IMR-90 (cell line): ENCODE results near the gene MPZL2. TPM values are rescaled to one million over a fixed set of nuclear protein-coding genes. Genes with fewer than 3 reads are reported as not detected.

Experiments used
- ATAC-seq: fragments of 200-7000 bp; cut with Tn5 transposase; 2 replicates; pipeline ENCODE4 v1.9.1; 2020; ENCODE audit warnings: low read depth, mild to moderate bottlenecking, moderate library complexity
- BruUV-seq: library from RNA; stranded (reverse); fragments of 400-500 nt; replicated peaks from 2 replicates; lab custom pipeline; 2021; lab: Mats Ljungman, UMichigan
- CTCF ChIA-PET: fragments of 300-600 bp; formaldehyde crosslinking; extraction: SDS; loops from one replicate; lab custom pipeline; 2021; ENCODE audit warnings: antibody characterized with exemption; lab: Yijun Ruan, JAX
- POLR2A ChIA-PET: fragments of 300-600 bp; sonication (Branson Sonifier 250); formaldehyde crosslinking; loops from one replicate; lab custom pipeline; 2022; ENCODE audit warnings: antibody characterized with exemption; ENCODE audit not compliant: unreplicated experiment; lab: Charles Lee
- DNase-seq: peaks from one replicate; pipeline ENCODE4 v3.0.0; 2013
- H2AFZ ChIP-seq: replicated peaks from 2 replicates; pipeline ENCODE3; 2013; ENCODE audit warnings: low read length, mild to moderate bottlenecking; ENCODE audit not compliant: poor library complexity
- H2AK5ac ChIP-seq: 2 replicates; pipeline ENCODE4 v1.6.1; 2013; ENCODE audit warnings: low read depth, low read length, inconsistent platforms
- H2AK9ac ChIP-seq: replicated peaks from 2 replicates; pipeline ENCODE3; 2013; ENCODE audit warnings: mild to moderate bottlenecking, low read depth, low read length, moderate library complexity; ENCODE audit not compliant: poor library complexity
- H2BK120ac ChIP-seq: 2 replicates; pipeline ENCODE4 v1.6.1; 2013; ENCODE audit warnings: low read depth, low read length, inconsistent platforms
- H2BK15ac ChIP-seq: 3 replicates; pipeline ENCODE4 v1.6.1; 2013; ENCODE audit warnings: low read depth, low read length, inconsistent platforms
- H2BK20ac ChIP-seq: 2 replicates; pipeline ENCODE4 v1.6.1; 2013; ENCODE audit warnings: low read depth, mild to moderate bottlenecking, inconsistent platforms, low read length, moderate library complexity
- H2BK5ac ChIP-seq: 2 replicates; pipeline ENCODE4 v1.6.1; 2013; ENCODE audit warnings: mild to moderate bottlenecking, low read depth, low read length, inconsistent platforms; ENCODE audit not compliant: poor library complexity, severe bottlenecking
- H3K14ac ChIP-seq: replicated peaks from 2 replicates; pipeline ENCODE4 v1.6.1; 2013; ENCODE audit warnings: low read depth, low read length, inconsistent platforms
- H3K18ac ChIP-seq: 2 replicates; pipeline ENCODE4 v1.6.1; 2013; ENCODE audit warnings: low read depth, low read length, control low read depth
- H3K23ac ChIP-seq: 2 replicates; pipeline ENCODE4 v1.6.1; 2013; ENCODE audit warnings: low read depth, low read length, inconsistent platforms
- H3K27ac ChIP-seq: 2 replicates; pipeline ENCODE4 v1.5.1; 2013; ENCODE audit warnings: mild to moderate bottlenecking, control low read depth, low read length; ENCODE audit not compliant: insufficient read depth
- H3K27me3 ChIP-seq: 2 replicates; pipeline ENCODE4 v1.6.1; 2013; ENCODE audit warnings: low read length; ENCODE audit not compliant: control insufficient read depth, insufficient read depth
- H3K36me3 ChIP-seq: 2 replicates; pipeline ENCODE4 v1.6.1; 2013; ENCODE audit warnings: low read length, mixed read lengths; ENCODE audit not compliant: control insufficient read depth, insufficient read depth
- H3K4ac ChIP-seq: 2 replicates; pipeline ENCODE4 v1.6.1; 2013; ENCODE audit warnings: low read depth, low read length, inconsistent platforms
- H3K4me1 ChIP-seq: 2 replicates; pipeline ENCODE4 v1.6.1; 2013; ENCODE audit warnings: low read length, mixed read lengths; ENCODE audit not compliant: control insufficient read depth, insufficient read depth
- H3K4me2 ChIP-seq: 2 replicates; pipeline ENCODE4 v1.6.1; 2013; ENCODE audit warnings: low read depth, mild to moderate bottlenecking, control low read depth, low read length, moderate library complexity
- H3K4me3 ChIP-seq: 2 replicates; pipeline ENCODE4 v1.5.1; 2013; ENCODE audit warnings: low read depth, mild to moderate bottlenecking, control low read depth, low read length, moderate library complexity; ENCODE audit not compliant: insufficient read depth
- H3K56ac ChIP-seq: 2 replicates; pipeline ENCODE4 v1.6.1; 2013; ENCODE audit warnings: low read length, inconsistent platforms; ENCODE audit not compliant: insufficient read depth; ENCODE audit errors: extremely low read depth
- H3K79me1 ChIP-seq, 2 experiments: 2 replicates each; pipeline ENCODE4 v1.6.1; 2013; ENCODE audit warnings: low read length in 2 of 2, inconsistent platforms in 1 of 2, low read depth in 1 of 2
- H3K9ac ChIP-seq: 2 replicates; pipeline ENCODE4 v1.6.1; 2013; ENCODE audit warnings: low read depth, low read length, control low read depth
- H3K9me1 ChIP-seq: 2 replicates; pipeline ENCODE4 v1.6.1; 2013; ENCODE audit warnings: low read length, inconsistent platforms; ENCODE audit not compliant: insufficient read depth
- H3K9me3 ChIP-seq: 2 replicates; pipeline ENCODE4 v1.6.1; 2013; ENCODE audit warnings: low read length; ENCODE audit not compliant: control insufficient read depth, insufficient read depth
- H4K20me1 ChIP-seq: 2 replicates; pipeline ENCODE4 v1.6.1; 2013; ENCODE audit warnings: low read length, inconsistent platforms; ENCODE audit not compliant: insufficient read depth
- H4K5ac ChIP-seq: 2 replicates; pipeline ENCODE4 v1.6.1; 2013; ENCODE audit warnings: mild to moderate bottlenecking, low read depth, low read length, control low read depth
- H4K8ac ChIP-seq, 2 experiments: 2 replicates each; pipeline ENCODE4 v1.6.1; 2013; ENCODE audit warnings: low read depth in 2 of 2, low read length in 2 of 2, control low read depth in 1 of 2, inconsistent platforms in 1 of 2
- H4K91ac ChIP-seq: 2 replicates; pipeline ENCODE4 v1.6.1; 2013; ENCODE audit warnings: low read depth, low read length, inconsistent platforms; ENCODE audit not compliant: insufficient read depth
- ELK1 ChIP-seq: fragments of 150-350 bp; IDR thresholded peaks from 2 replicates; pipeline ENCODE4 v1.6.1; 2016; ENCODE audit warnings: low read depth, mild to moderate bottlenecking, low read length, moderate library complexity, borderline replicate concordance
- MAFK ChIP-seq: IDR thresholded peaks from 2 replicates; pipeline ENCODE4 v1.6.1; 2012; ENCODE audit warnings: low read depth, low read length, improper control_type of control experiment
- MAZ ChIP-seq: IDR thresholded peaks from 2 replicates; pipeline ENCODE4 v1.6.1; 2012; ENCODE audit warnings: low read depth, mild to moderate bottlenecking, low read length, improper control_type of control experiment, moderate library complexity, borderline replicate concordance
- MXI1 ChIP-seq: IDR thresholded peaks from 2 replicates; pipeline ENCODE4 v1.6.1; 2012; ENCODE audit warnings: low read depth, mild to moderate bottlenecking, low read length, moderate library complexity, borderline replicate concordance
- POLR2A ChIP-seq: IDR thresholded peaks from 2 replicates; pipeline ENCODE4 v1.6.1; 2012; ENCODE audit warnings: mild to moderate bottlenecking, low read depth, low read length
- RAD21 ChIP-seq: IDR thresholded peaks from 2 replicates; pipeline ENCODE4 v1.6.1; 2012; ENCODE audit warnings: low read length, improper control_type of control experiment
- WGBS, 2 experiments: methylation state at CpG; one replicate each; pipeline versions ENCODE4 v1.1.5 to v1.1.7; 2013; ENCODE audit warnings: missing lambda C conversion rate in 2 of 2; ENCODE audit not compliant: insufficient read length in 1 of 2; ENCODE audit errors: extremely low coverage in 2 of 2; 5-methylcytosine and 5-hydroxymethylcytosine counted together
- dilution Hi-C: fragments of 300-500 bp; cut with HindIII; formaldehyde crosslinking; loops from one replicate; pipeline ENCODE4 v1.14.3; 2018; ENCODE audit warnings: low sequenced_read_pairs; ENCODE audit not compliant: unreplicated experiment
- in situ Hi-C: fragments of 300-500 bp; cut with MboI; formaldehyde crosslinking; loops from 3 replicates; pipeline ENCODE4 v1.14.3; 2019; ENCODE audit warnings: low sequenced_read_pairs, inconsistent platforms, mixed read lengths
- intact Hi-C: fragments of 100-400 bp; cut with micrococcal nuclease; formaldehyde crosslinking; loops from 2 replicates; pipeline ENCODE4 v1.10.0; 2022
- polyA plus RNA-seq, 3 experiments: library from polyadenylated mRNA; depleted of rRNA; stranded (reverse); fragments of >200 nt; gene quantifications; 2 replicates each; pipeline ENCODE4 v1.2.3, GENCODE V29; 2012; ENCODE audit warnings: low replicate concordance in 1 of 3
- total RNA-seq: library from RNA; depleted of rRNA; stranded (reverse); fragments of >200 nt; gene quantifications from 2 replicates; pipeline ENCODE4 v1.2.3, GENCODE V29; 2012
- TF ChIP-seq, protein P1 (sequence below): fragments of 150-350 bp; IDR thresholded peaks from 2 replicates; pipeline ENCODE4 v1.6.1; 2017; ENCODE audit warnings: mild to moderate bottlenecking, antibody characterized with exemption, low read length, low read depth

The MPZL2 gene
- total and polyA plus RNA-seq, 2 of the 4 experiments (the other 2 are of a cell fraction) = not detected

GRCh38 chr11:118283756-118284350 lies 19.8 kb upstream of the MPZL2 start:
- TF ChIP-seq MAFK (no peak), MXI1 (no peak), POLR2A (no peak), MAZ (no peak), RAD21 (no peak), ELK1 (no peak)
- TF ChIP-seq, protein P1, sequence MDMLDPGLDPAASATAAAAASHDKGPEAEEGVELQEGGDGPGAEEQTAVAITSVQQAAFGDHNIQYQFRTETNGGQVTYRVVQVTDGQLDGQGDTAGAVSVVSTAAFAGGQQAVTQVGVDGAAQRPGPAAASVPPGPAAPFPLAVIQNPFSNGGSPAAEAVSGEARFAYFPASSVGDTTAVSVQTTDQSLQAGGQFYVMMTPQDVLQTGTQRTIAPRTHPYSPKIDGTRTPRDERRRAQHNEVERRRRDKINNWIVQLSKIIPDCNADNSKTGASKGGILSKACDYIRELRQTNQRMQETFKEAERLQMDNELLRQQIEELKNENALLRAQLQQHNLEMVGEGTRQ = no peak
- no peak overlapping the region for H2BK5ac ChIP-seq
- H3K4me1 ChIP-seq = no peaks in the 10 kb centered on the region
- H3K79me1 ChIP-seq = no peaks in the 10 kb centered on the region
- no peaks in the 10 kb centered on the region for H3K36me3 ChIP-seq
- POLR2A ChIA-PET = no interaction called here
- no peak overlapping the region for H4K5ac ChIP-seq
- no peak overlapping the region for H3K4ac ChIP-seq
- no peaks in the 10 kb centered on the region for H3K27me3 ChIP-seq
- H2AFZ ChIP-seq = no peak overlapping the region
- DNase-seq (no peak), ATAC-seq (no peak)
- H3K4me2 ChIP-seq = no peak overlapping the region
- no peak overlapping the region for H2AK9ac ChIP-seq
- no peaks in the 10 kb centered on the region for H3K9me1 ChIP-seq
- no TSS peak for BruUV-seq
- H3K9me3 ChIP-seq = no peaks in the 10 kb centered on the region
- no peak overlapping the region for H3K18ac ChIP-seq
- no peak overlapping the region for H3K56ac ChIP-seq
- H2BK20ac ChIP-seq = no peak overlapping the region
- no peak overlapping the region for H2BK15ac ChIP-seq
- no peak overlapping the region for H4K8ac ChIP-seq
- intact Hi-C loops = no loop called here
- in situ Hi-C loops = no loop called here
- no peak overlapping the region for H3K9ac ChIP-seq
- WGBS, 2 experiments = no CpG with 5 or more reads among the region's 4 CpGs
- H2AK5ac ChIP-seq = no peak overlapping the region
- no peak overlapping the region for H4K91ac ChIP-seq
- no peak overlapping the region for H3K14ac ChIP-seq
- no peak overlapping the region for H3K4me3 ChIP-seq
- H4K20me1 ChIP-seq = no peaks in the 10 kb centered on the region
- H2BK120ac ChIP-seq = no peak overlapping the region
- no peak overlapping the region for H3K23ac ChIP-seq
- dilution Hi-C loops = no loop called here
- no peak overlapping the region for H3K27ac ChIP-seq
- CTCF ChIA-PET = no interaction called here
